Adrenal gland (tissue), 12 donors: ENCODE measurements around the gene PARP14. TPM values are rescaled to one million over a fixed set of nuclear protein-coding genes. Genes with fewer than 3 reads are reported as not detected.

Experiments used
- DNase-seq, 7 donors: peaks; one replicate each; pipeline ENCODE4 v3.0.0-alpha.2; 2019 to 2020
- H3K27ac ChIP-seq, 5 donors: fragments of 200-600 bp; sonication (generic) in 4 of 5; 1 replicate in 3 of 5; 2 replicates in 2 of 5; pipeline versions ENCODE4 v1.5.1 to v1.8.0; 2016 to 2020; ENCODE audit warnings: mild to moderate bottlenecking in 1 of 5
- H3K27me3 ChIP-seq: fragments of 200-600 bp; 2 replicates; pipeline ENCODE4 v1.8.0; 2021
- H3K36me3 ChIP-seq, 2 donors: fragments of 200-600 bp; replicated peaks in 1 of 2; 1 replicate in 1 of 2; 2 replicates in 1 of 2; pipeline versions ENCODE4 v1.5.1 to v1.8.0; 2018 to 2022
- H3K4me1 ChIP-seq, 2 donors: fragments of 200-600 bp; replicated peaks in 1 of 2; 1 replicate in 1 of 2; 2 replicates in 1 of 2; pipeline versions ENCODE4 v1.5.1 to v1.8.0; 2018 to 2021
- H3K4me3 ChIP-seq, 4 donors: fragments of 200-600 bp; sonication (generic) in 3 of 4; one replicate each; pipeline ENCODE4 v1.5.1; 2016 to 2018
- H3K9me3 ChIP-seq, 3 donors: fragments of 200-600 bp; sonication (generic) in 1 of 3; replicated peaks in 1 of 3; 1 replicate in 2 of 3; 2 replicates in 1 of 3; pipeline versions ENCODE4 v1.5.1 to v1.8.0; 2016 to 2021
- POLR2A ChIP-seq, 2 donors: fragments of 450-650 bp; IDR thresholded peaks; one replicate each; pipeline ENCODE4 v1.6.1; 2017; ENCODE audit warnings: antibody characterized with exemption in 2 of 2, mild to moderate bottlenecking in 2 of 2, moderate library complexity in 1 of 2
- WGBS, 4 donors: extraction: QIAGEN DNeasy Blood & Tissue Kit in 2 of 4; methylation state at CpG; one replicate each; pipeline versions ENCODE4 v1.1.5 to v1.1.7; 2013 to 2017; 5-methylcytosine and 5-hydroxymethylcytosine counted together
- intact Hi-C, 2 donors: fragments of 100-400 bp; cut with DNase I; formaldehyde crosslinking; loops; one replicate each; pipeline versions ENCODE4 v1.14.1 to v1.15.0; 2022 to 2023
- polyA plus RNA-seq, 3 donors: library from polyadenylated mRNA; stranded (reverse); fragments of 200-250 nt in 2 of 3; fragments of 350-450 nt in 1 of 3; fragmentation: Illumina TruSeq in 1 of 3; extraction: RNeasy Lipid Tissue Mini Kit (QIAGEN cat#74804) in 1 of 3; gene quantifications; one replicate each; pipeline ENCODE4 v1.2.3, GENCODE V29; 2013 to 2014
- total RNA-seq, 9 donors: library from RNA; depleted of rRNA in 4 of 9; stranded (reverse); fragments of >200 nt in 4 of 9; fragments of 120-200 nt in 1 of 9; fragmentation: NEBNext Ultra II Directional in 1 of 9; extraction: Animal tissue kit (Norgen Biotek cat#: 25700) in 1 of 9; gene quantifications; one replicate each; pipeline versions ENCODE4 v1.1.0 to v1.2.4, GENCODE V29; 2013 to 2023
- TF ChIP-seq, protein P1 (sequence below), 6 experiments: fragments of 450-650 bp in 4 of 6; fragments of 200-600 bp in 2 of 6; sonication (generic) in 1 of 6; IDR thresholded peaks; 1 replicate in 5 of 6; 2 replicates in 1 of 6; pipeline versions ENCODE4 v1.5.1 to v1.8.0; 2016 to 2021; ENCODE audit warnings: antibody characterized with exemption in 6 of 6, mild to moderate bottlenecking in 2 of 6, moderate library complexity in 1 of 6
- donor health status: healthy with polysubstance abuse.
- donor health status: Bipolar disorder and iron deficiency.
- donor health status: DM: yes; HTN: yes; CAD: no.
- donor health status: DM: no; HTN: no; CAD: no.
- donor health status: DM: no; HTN: no; CAD: no.
- donor health status: DM: yes; HTN: yes; CAD: no.

Gene PARP14
- total and polyA plus RNA-seq, 12 donors: 17.4 to 90.2 (median 45.0) TPM

GRCh38 chr3:122676759-122677158 lies 3.9 kb upstream of the PARP14 start:
- H3K4me3 ChIP-seq: no peak overlapping the region
- TF ChIP-seq, protein P1, sequence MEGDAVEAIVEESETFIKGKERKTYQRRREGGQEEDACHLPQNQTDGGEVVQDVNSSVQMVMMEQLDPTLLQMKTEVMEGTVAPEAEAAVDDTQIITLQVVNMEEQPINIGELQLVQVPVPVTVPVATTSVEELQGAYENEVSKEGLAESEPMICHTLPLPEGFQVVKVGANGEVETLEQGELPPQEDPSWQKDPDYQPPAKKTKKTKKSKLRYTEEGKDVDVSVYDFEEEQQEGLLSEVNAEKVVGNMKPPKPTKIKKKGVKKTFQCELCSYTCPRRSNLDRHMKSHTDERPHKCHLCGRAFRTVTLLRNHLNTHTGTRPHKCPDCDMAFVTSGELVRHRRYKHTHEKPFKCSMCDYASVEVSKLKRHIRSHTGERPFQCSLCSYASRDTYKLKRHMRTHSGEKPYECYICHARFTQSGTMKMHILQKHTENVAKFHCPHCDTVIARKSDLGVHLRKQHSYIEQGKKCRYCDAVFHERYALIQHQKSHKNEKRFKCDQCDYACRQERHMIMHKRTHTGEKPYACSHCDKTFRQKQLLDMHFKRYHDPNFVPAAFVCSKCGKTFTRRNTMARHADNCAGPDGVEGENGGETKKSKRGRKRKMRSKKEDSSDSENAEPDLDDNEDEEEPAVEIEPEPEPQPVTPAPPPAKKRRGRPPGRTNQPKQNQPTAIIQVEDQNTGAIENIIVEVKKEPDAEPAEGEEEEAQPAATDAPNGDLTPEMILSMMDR (IDR thresholded peaks at IDR 0.05): no peak
- TF ChIP-seq POLR2A (IDR thresholded peaks at IDR 0.05): no peak
- H3K27ac ChIP-seq: no peak overlapping the region
- no peak for DNase-seq
- peaks cover 6 to 21% of the 10 kb centered on the region in 2 donors for H3K4me1 ChIP-seq
- no peaks in the 10 kb centered on the region for H3K27me3 ChIP-seq
- intact Hi-C loops: no loop called here
- no peaks in the 10 kb centered on the region for H3K36me3 ChIP-seq
- H3K9me3 ChIP-seq: no peaks in the 10 kb centered on the region
- 63 to 72% (median 68%) methylated on average over 2 of the region's 2 CpGs for WGBS, 4 donors

- WGBS, 4 donors: 70 to 88% (median 81%) methylated on average over 1 of the region's 1 CpG
- no peak for TF ChIP-seq POLR2A (IDR thresholded peaks at IDR 0.05)
- TF ChIP-seq, protein P1 (IDR thresholded peaks at IDR 0.05): no peak
- intact Hi-C loops: no loop called here
Measured at GRCh38 chr3:122677216-122677615, 3.4 kb upstream of the PARP14 start.

GRCh38 chr3:122678506-122678905 lies 2.1 kb upstream of the PARP14 start:
- no peak overlapping the region for H3K4me3 ChIP-seq
- peak in 1 of 7 donors; percentile 40 for DNase-seq

More at GRCh38 chr3:122677216-122677615, 3.4 kb upstream of the PARP14 start:
- Histone ChIP-seq H3K9me3 (no peaks in the 10 kb centered on the region), H3K36me3 (no peaks in the 10 kb centered on the region), H3K4me3 (no peak overlapping the region), H3K4me1 (peaks cover 8 to 26% of the 10 kb centered on the region in 2 donors), H3K27me3 (no peaks in the 10 kb centered on the region), H3K27ac (no peak overlapping the region)
- DNase-seq: no peak

DNA sequence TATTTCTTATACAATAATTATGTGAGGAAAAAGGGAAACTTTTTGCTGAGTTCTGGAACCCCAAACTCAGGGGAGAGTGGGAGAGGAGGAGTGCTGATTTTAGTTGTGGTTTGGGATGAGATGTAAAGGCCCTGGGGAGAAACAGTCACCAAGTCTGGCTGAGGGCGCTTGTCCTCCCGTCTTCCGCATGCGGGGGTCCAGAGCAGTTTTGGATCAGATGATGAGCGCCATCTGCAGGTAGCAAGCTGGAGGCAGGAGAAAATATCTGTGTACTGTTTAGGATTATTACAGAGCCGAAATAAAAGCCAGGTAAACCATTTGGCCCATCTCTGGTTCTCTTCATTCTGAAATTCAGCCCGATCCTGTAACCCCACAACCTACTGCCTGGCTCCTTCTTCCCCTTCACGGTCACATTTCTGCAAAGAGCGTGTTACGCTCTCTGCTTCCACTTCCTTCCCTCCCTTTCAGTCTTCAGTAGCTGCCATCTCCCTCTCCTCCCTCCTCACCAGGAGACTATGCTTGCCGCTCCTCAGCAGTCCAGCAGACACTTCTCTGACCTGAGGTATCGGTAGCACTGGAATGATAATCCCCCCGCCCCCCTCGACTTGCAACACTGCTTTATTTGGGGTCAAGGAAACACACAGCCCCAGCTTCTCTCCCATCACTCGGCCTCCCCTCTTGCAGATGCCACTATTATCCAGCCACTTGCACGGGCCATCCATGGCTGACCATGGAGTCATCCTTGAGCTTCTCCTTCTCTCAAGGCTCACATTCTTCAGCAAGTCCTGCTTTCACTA lies 1.4 kb upstream of the PARP14 start:
- Histone ChIP-seq H3K4me1 (peaks cover 8 to 38% of the 10 kb centered on the region in 2 donors), H3K4me3 (peak overlapping the region in 2 of 4 donors; percentile 15 to 97), H3K27ac (peak overlapping the region; percentile 90 to 99 (median 95)), H3K27me3 (no peaks in the 10 kb centered on the region), H3K9me3 (no peaks in the 10 kb centered on the region), H3K36me3 (no peaks in the 10 kb centered on the region)
- DNase-seq: peak; percentile 82 to 94 (median 88)
- intact Hi-C loops: loop anchor here in 1 of 2 donors (2.0 kb wide), 1 partner anchor 116 kb away; no protein-coding TSS in a partner anchor
- 2 to 5% (median 3%) methylated on average over 16 of the region's 16 CpGs for WGBS, 4 donors
- peak in 1 of 2 donors; percentile 8 for TF ChIP-seq POLR2A (IDR thresholded peaks at IDR 0.05)
- TF ChIP-seq, protein P1 (IDR thresholded peaks at IDR 0.05): peak; percentile 65 to 91 (median 87)

More at GRCh38 chr3:122678506-122678905, 2.1 kb upstream of the PARP14 start:
- Histone ChIP-seq H3K27ac (peak overlapping the region in 2 of 5 donors; percentile 95 to 99), H3K4me1 (peaks cover 8 to 38% of the 10 kb centered on the region in 2 donors), H3K27me3 (no peaks in the 10 kb centered on the region), H3K9me3 (no peaks in the 10 kb centered on the region), H3K36me3 (no peaks in the 10 kb centered on the region)
- no peak for TF ChIP-seq POLR2A (IDR thresholded peaks at IDR 0.05)
- TF ChIP-seq, protein P1 (IDR thresholded peaks at IDR 0.05): no peak
- intact Hi-C loops: loop anchor here in 1 of 2 donors (2.0 kb wide), 1 partner anchor 116 kb away; no protein-coding TSS in a partner anchor
- WGBS, 4 donors: 68 to 78% (median 71%) methylated on average over 5 of the region's 5 CpGs
